ENCODE data around the gene OPRL1.
A peak's percentile ranks its signal among the peaks of the same experiment; 100 is the strongest.

OPRL1 gene

GRCh38 chr20:64056889-64057627, 22.8 kb upstream of the OPRL1 start:
- DNase-seq, result no peak

GRCh38 chr20:64057628-64058498, 22.0 kb upstream of the OPRL1 start:
- DNase-seq, result peak; percentile 27

GRCh38 chr20:64058536-64058935, 21.3 kb upstream of the OPRL1 start:
- DNase-seq, result no peak

DNA sequence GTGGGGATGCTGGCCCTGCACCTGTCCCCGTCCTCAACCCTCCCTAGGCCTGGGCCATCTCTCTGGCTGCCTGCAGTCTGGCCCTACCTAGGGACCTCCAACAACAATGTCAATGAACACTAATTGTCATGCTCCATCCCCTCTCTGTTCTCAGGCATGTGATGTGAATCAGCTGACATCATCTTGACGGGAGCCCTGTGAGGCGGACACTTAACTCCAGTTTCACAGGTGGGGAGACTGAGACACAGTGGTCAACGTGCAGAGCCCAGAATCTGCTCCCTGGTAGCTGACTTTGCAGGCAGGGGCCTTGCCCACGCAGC, 17.6 kb upstream of the OPRL1 start:
- DNase-seq, result no peak

DNA sequence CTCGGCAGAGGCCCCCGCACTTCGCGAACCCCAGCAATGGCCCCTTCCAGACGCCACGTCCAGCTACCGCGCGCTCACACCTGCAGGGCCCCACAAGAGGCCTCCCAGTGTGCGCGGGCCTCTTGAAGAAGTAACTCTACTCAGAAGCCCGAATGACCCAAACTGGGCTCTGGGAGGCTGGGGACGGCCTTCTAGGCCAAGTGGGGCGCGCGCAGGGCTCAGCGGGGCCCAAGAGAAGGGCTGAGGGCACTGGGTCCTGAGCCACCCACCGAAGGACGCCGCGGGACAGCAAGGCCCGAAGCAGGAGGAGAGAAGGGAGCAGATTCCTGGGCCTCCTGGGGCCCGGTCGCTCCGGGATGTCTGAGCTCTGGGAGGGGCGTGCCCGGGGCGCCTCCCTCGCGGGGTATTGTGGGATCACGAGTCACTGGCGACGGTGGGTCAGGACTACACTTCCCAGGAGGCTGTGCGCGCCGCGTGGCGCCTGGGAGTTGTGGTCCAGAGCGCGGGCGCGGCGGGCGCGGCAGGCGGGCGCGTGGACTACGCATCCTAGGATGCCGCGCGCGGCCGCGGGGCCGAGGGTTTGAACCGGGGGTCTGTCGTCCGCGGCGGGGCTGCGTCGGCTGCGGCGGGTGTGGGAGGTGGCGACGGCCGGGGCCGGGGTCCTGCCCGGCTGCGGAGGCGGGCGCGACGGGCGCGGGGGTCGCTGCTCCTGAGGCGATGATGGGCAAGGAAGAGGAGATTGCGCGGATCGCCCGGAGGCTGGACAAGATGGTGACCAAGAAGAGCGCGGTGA, 17.1 kb upstream of the OPRL1 start, which contains the start of gene TCEA2:
TCEA2 (plus strand) TSS at position 603 of the 793 bp plus-strand sequence; CDS start at position 718, 115 bp downstream.
- DNase-seq, result peak; percentile 93

DNA sequence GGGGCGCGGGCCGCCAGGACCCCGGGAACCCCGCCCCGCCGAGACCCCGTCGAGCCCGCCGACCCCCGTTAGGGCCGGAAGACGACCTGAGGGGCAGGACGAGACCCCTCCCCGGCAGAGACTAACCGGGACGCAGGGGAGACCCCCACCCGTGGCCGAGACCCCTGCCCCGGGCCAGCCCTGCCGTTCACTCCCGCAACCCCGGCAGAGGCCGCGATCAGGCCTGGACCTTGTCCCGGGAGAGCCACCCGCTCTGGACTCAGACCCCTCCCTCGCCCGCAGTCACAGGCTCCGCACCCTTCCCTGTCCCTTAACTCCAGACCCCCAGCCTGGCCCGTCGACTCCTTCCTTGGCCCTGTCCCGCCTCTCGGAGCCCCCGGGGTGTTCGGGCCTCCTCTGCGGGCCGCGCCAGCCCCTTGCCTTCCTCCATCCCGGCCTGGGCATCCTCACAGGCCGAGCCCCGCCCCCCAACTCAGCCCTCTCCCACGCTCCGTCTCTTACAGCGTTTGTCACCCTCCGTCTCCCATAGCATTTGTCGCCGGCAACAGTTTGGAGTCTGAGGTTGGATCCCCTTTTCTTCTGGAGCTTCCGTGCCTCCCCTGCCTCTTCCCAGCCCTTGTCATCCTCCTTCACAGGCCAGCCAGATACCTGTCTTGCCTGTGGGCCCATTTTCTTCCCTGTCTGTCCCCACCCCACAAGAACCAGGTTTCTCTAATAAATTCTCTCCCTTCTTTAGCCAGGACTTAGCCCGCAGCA, 16.3 kb upstream of the OPRL1 start:
- no peak for DNase-seq

DNA sequence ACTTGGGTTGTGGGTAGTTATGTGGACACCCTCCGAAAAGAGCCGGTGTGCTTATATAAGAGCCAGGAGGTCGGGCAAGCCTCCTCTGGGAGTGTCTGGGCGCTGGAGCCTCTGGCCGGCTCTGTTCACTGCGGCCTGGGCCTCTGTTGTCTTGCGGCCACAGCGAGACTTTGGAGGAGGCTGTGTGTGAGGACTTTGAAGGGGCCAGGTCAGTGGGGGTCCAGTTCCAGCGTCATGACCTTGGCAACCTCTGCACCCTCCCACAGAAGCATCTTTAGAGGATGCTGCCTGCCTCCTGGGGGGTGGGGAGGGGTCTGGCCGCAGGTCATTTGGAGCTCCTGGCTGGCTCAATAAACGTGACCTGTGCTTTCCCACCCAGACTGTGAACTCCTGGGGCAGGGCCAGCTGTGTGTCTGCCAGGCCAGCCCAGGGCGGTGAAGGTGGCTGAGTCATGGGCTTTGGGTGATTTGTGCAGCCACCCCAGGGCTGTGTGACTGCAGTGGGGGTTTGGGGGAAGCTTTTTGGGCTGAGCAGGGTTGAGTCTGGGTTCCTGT, 15.7 kb upstream of the OPRL1 start:
- DNase-seq, result no peak

DNA sequence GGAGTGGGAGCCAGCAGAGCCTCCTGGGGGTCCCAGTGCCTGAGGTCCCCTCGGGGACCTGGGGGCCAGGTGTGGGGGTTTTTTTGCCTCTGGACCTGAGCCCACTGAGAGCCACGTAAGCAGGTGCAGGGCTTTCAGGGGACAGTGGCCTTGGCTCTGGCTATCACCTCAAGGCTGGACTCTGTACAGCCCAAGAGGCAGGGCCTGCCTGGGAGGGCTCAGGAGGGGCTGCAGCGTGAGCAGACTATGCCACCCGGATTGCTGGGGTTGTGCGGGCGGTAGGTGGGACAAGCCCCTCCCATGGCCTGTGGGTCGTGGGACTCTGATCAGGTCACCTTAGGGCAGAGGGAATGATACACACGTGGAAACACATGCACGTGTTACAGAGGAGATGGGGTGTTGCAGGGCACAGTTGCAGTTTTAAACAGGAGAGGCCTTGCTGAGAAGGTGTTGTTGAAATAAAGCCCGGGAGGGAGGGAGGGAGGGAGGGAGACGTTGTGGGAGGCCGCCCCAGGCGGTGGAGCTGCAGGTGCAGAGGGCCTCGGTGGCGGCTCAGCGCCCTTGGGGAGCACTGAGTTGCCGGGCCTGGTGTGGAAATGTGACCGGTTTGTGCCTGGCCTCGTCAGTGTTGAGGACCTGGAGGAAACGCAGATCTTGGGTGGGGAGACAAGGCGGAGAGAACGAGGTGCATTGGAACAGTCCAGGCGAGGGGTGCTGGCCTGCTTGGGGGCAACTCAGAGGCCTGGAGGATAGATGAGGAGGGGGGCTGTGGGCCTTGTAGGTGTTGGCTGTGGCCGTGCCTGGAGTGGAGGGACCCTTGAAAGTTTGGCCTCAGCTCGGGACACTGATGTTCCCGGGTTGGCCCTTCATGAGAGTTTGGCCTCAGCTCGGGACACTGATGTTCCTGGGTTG, 14.6 kb upstream of the OPRL1 start:
- DNase-seq, result no peak

- no peak for DNase-seq
These were observed 13.9 kb upstream of the OPRL1 start for GRCh38 chr20:64065974-64066343.

- DNase-seq, result no peak
These were observed 12.8 kb upstream of the OPRL1 start for GRCh38 chr20:64067005-64067632.

GRCh38 chr20:64067733-64068307, 12.1 kb upstream of the OPRL1 start:
- no peak for DNase-seq

- no peak for DNase-seq
These were observed 11.3 kb upstream of the OPRL1 start for GRCh38 chr20:64068386-64069208.

- DNase-seq, result no peak
These were observed 10.7 kb upstream of the OPRL1 start for GRCh38 chr20:64069209-64069613.

GRCh38 chr20:64069614-64070243, 10.2 kb upstream of the OPRL1 start:
- DNase-seq, result no peak

- no peak for DNase-seq
These were observed 9.5 kb upstream of the OPRL1 start for GRCh38 chr20:64070244-64070993.

- DNase-seq, result no peak
These were observed 8.2 kb upstream of the OPRL1 start for GRCh38 chr20:64071341-64072332.

Data from NCI-H526 treated with DMSO at 0.1 percent for 48 hours (cell line).